Subcutaneous adipose tissue (tissue), 4 donors: ENCODE results near the gene XPC. TPM values are rescaled to one million over a fixed set of nuclear protein-coding genes. Genes with fewer than 3 reads are reported as not detected.

Experiments
- total RNA-seq, 4 donors: library from RNA; depleted of rRNA; stranded (reverse); fragments of >200 nt; gene quantifications; one replicate each; pipeline ENCODE4 v1.1.0, GENCODE V29; 2016
- TF ChIP-seq, protein P1 (sequence below): fragments of 450-650 bp; IDR thresholded peaks from one replicate; pipeline ENCODE4 v1.5.1; 2016; ENCODE audit warnings: low read depth, mild to moderate bottlenecking, control low read depth, antibody characterized with exemption, moderate library complexity

XPC gene
- total RNA-seq, 4 donors from 2014 or later: 25.4 to 70.6 (median 46.0) TPM

DNA sequence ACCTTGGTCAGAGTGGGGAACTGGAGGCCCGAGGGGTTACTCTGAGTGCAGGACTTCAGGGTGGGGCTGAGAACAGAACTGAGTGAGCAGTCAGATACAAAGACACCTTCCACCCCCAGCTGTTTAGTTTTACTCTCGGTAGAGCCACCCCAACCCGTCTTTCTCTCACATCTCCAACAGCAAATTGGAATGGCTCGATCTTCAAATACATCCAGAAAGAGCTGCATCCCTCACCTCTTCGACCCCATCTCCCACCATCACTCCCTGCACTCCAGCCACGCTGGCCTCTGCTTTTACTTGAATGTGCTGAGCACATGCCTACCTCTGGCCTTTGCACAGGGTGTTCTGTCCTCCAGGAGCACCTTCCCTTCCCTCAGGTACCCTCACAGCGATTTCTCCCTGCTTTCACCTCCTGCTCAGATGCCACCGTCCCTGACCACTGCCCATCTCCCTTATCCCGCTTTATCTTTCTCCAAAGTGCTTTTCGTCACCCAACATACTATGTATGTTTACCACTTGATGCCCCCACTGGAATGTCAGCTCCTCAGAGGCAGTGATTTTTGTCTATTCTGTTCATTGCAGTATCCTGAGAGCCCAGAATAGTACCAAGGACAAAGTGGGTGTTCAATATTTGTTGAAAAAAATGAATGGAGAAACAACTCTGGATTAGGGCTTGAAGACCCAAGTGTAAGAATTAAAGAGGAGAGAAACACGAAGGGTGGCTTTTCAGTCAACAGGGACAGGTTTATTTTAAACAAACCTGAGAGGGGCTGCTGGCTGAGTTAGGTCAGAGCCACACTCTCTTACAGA, 58.1 kb downstream of the XPC start:
- TF ChIP-seq, protein P1, sequence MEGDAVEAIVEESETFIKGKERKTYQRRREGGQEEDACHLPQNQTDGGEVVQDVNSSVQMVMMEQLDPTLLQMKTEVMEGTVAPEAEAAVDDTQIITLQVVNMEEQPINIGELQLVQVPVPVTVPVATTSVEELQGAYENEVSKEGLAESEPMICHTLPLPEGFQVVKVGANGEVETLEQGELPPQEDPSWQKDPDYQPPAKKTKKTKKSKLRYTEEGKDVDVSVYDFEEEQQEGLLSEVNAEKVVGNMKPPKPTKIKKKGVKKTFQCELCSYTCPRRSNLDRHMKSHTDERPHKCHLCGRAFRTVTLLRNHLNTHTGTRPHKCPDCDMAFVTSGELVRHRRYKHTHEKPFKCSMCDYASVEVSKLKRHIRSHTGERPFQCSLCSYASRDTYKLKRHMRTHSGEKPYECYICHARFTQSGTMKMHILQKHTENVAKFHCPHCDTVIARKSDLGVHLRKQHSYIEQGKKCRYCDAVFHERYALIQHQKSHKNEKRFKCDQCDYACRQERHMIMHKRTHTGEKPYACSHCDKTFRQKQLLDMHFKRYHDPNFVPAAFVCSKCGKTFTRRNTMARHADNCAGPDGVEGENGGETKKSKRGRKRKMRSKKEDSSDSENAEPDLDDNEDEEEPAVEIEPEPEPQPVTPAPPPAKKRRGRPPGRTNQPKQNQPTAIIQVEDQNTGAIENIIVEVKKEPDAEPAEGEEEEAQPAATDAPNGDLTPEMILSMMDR: no peak

DNA sequence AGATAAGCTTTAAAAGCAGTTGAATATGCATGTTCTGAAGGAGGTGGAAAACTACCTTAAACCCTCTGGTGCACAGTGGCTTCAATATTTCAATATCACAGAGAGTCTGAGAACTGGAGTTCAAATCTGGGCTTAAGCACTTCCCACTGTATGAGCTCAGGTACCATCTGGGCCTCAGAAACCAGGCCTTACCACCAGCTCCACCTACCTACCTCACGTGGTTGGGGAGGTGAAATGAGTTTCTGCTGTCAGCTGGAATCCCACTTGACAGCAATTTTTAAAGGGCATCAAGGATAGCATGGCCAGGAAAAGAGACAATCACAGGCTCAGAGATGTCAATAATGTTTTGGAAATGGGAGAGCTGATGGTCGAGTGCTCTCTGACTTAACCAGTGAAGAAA, 58.8 kb downstream of the XPC start:
- TF ChIP-seq, protein P1: no peak

DNA sequence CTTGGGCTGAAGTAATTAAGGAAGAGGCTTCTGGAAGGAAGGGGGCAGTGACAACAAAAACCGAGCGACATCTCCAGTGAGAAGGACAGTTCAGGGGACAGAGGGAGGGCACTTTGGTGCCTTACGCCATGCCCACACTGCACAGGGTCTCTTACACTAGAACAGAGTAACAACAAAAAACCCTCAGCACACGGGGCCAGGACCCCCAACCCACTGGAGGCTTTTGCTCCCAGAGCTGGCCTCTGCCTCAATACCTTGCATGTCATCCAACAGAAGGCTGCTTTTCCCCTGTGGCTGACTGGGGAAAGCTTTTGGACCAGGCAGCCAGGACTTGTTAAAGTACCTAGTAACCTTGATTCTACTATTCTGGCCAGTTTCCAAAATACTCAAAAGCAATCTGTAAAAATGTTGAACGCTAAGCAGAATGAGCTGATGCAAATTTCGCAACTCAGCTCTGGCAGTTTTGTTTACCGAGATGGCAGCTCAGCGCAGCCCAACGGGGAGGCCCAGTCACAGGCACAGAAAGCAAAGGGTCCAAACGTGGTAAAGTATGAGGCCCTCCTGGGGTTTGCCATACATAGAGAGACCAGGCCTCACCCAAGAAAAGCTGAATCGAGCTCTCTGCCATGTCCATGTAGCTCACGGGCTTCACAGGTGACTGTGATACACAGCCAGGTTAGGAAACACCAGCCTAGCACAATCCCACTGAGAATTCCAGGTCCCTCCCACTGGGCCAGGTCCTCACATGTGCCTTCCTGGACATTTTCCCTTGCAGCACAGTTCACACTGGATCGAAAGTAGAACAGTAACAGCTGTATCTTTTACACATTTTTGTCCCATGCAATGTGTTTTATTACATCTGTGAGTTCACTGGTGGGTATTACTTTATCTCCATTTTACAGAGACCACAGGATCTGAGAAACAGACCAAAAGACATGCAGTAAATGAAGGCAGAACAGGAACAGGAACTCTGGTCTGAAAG, 59.7 kb downstream of the XPC start:
- TF ChIP-seq, protein P1: no peak

DNA sequence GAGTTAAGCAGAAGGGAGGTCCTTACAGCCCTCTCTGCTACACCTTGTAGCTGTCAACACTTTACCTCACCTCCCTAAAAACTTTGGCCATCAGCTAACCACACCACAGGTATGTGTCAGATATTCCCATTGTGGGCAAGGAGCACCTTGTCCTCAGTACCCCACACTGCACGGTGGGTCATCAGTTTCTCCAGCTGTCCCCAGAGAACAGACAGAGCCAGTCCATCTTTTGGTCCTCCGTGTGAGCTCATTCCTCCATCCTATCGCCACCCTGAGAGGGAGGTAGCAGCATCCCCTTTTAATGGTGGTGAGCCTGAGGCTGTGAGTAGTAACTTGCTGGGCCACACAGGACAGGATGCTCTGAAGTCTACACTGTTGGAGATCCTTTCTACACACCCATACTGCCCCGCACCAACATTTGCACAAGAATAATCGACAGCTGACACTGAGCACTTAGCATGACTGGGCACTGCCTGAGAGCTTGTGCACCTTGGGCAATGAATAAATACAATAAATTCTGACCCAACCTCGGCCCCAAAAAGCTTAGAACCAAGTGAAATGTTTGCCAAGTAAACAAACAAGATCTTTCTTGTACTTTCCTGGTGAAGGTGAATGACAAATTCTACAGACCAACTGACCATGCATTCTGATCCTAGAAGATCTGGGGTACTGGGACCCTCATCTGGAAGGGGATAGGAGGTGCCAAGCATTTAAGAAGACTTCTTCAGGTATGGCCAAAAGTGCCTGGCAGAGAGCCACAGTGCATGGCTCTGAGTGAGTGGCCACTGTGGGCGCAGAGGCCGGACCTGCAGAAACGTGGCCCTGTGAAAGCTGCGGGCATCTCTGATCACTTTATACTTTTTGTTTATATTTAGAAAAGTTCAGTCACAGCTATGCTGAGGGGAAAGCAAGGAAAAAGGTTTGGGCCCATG, 60.7 kb downstream of the XPC start:
- TF ChIP-seq, protein P1: no peak

DNA sequence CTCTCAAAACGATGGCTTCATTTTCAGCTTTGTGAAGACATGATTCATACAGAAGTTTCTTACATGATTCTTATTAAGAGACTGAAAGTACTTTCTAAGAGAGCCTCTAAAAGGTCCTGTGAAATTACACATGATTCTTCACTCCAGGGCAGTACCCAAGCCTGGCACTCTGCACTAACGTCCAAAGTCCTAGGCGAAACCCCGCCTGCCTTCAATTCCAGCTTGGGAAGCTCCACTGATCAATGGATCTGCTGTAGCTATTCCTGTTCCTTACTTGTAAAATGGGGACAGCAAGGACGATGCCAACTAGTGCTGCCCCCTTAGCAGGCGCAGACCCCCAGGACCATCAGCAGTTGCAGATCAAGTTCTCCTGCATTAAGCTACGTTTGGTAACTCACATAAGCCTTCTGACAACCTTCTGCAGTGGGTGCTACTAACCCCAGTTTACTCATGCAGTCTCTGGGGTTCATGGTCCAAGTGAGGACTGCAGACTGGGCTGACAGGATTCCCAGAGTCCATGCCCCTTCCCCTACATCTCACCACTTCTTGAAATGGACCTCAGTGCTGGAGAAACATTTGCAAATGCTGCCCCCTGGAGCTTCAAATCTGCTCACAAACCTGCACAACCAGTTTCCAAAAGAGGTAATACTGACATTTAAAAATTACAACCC, 64.3 kb downstream of the XPC start:
- TF ChIP-seq, protein P1: no peak

DNA sequence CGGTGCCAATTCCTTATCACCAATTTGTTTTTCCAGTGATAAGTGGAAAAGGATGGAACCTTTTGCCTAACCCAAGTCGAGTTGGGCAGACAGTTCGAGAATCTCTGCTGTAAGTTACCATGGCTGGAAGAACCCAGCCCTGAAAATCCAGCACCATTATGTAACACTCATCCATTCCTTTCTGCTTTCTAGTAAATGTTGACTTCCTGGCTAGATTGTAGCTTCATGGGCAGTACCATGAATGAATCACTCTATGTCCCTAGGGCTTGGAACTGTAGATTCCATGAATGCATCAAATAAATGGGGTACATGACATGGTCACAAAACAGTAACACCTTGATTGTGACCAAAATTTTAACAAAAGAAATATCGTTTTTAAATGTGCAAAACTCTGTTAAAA, 67.7 kb downstream of the XPC start:
- TF ChIP-seq, protein P1: no peak
